H1 (cell line): ENCODE results near the gene MAP9. TPM values are rescaled to one million over a fixed set of nuclear protein-coding genes. Genes with fewer than 3 reads are reported as not detected.

Experiments
- MAX ChIP-seq: IDR thresholded peaks from 2 replicates; pipeline ENCODE4 v1.6.1; 2012; ENCODE audit warnings: inconsistent platforms
- polyA plus RNA-seq, 7 experiments: library from polyadenylated mRNA; depleted of rRNA in 3 of 7; stranded (reverse) in 5 of 7; unstranded in 2 of 7; fragments of >200 nt in 5 of 7; fragments of 200-250 nt in 2 of 7; gene quantifications; 1 replicate in 5 of 7; 2 replicates in 1 of 7; 4 replicates in 1 of 7; pipeline versions ENCODE4 v1.2.1 to v1.2.3, GENCODE V29; 2011 to 2013; ENCODE audit warnings: missing spikeins in 2 of 7, mixed read lengths in 2 of 7
- total RNA-seq: library from RNA; stranded (reverse); fragmentation: NEBNext Ultra II Directional; extraction: Animal tissue kit (Norgen Biotek cat#: 25700); gene quantifications from 2 replicates; pipeline ENCODE4 v1.2.1, GENCODE V29; 2021

Gene MAP9
- total and polyA plus RNA-seq, 2 of the 8 experiments (the other 6 are each of a cell fraction or from before 2014, with no cell fraction given), result 2.1 to 18.9 TPM

DNA sequence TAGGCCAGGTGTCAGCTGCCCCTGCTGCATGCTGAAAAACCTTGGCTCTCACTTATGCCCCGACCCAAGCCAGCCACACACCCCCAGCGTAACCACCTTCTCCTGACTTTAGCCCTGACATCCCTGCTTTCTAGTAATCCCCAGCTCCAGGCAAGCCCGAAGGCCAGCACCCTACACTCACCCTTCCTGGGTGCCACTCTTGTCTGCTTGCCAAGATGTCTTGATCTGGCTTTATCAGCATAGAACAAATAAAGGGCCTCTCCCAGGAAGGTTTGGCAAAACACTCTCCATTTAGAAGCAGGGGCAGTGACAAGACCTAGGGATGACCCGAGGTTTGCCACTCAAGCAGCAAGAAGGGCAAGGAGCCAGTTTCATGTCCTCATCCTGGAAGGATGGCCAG is 6.8 kb upstream of the MAP9 start (continued):
- no peak for TF ChIP-seq MAX
